NT2/D1 (cell line): ENCODE measurements around the gene DLG2.

ENCODE experiments used
- SUZ12 ChIP-seq: IDR thresholded peaks from 2 replicates; pipeline ENCODE4 v1.6.1; 2011; ENCODE audit not compliant: insufficient read length, insufficient read depth; ENCODE audit errors: extremely low read depth
- ZNF274 ChIP-seq: IDR thresholded peaks from 2 replicates; pipeline ENCODE4 v1.6.1; 2011; ENCODE audit warnings: mild to moderate bottlenecking, low read depth, low read length

GRCh38 chr11:84012171-84012826 lies 1614.8 kb downstream of the DLG2 start:
- TF ChIP-seq SUZ12 (no peak), ZNF274 (no peak)
